SU-DHL-6 (cell line): Measurements from ENCODE around the gene ZIC2.

Experiments used
- H2AFZ ChIP-seq: fragments of 200-600 bp; sonication (generic); 2 replicates; pipeline ENCODE4 v1.6.1; 2014; ENCODE audit warnings: low read depth, mild to moderate bottlenecking, moderate library complexity, mixed read lengths, antibody characterized with exemption, low read length; ENCODE audit not compliant: severe bottlenecking
- H3F3A ChIP-seq: fragments of 200-600 bp; shearing (Covaris generic); 2 replicates; pipeline ENCODE4 v1.6.0; 2016; ENCODE audit warnings: antibody characterized with exemption, mild to moderate bottlenecking; ENCODE audit not compliant: insufficient read depth
- H3K27ac ChIP-seq: fragments of 200-600 bp; sonication (generic); 2 replicates; pipeline ENCODE4 v1.5.1; 2016; ENCODE audit warnings: low read depth, mild to moderate bottlenecking, low read length, moderate library complexity, mixed read lengths
- H3K27me3 ChIP-seq: fragments of 200-600 bp; sonication (generic), shearing (Covaris generic); 2 replicates; pipeline ENCODE4 v1.6.0; 2014; ENCODE audit warnings: mild to moderate bottlenecking, low read length
- H3K36me3 ChIP-seq: fragments of 200-600 bp; sonication (generic); 2 replicates; pipeline ENCODE4 v1.6.1; 2014; ENCODE audit warnings: mild to moderate bottlenecking, low read length, mixed read lengths
- H3K4me2 ChIP-seq: fragments of 300-600, 200-600 bp; shearing (Covaris generic), sonication (generic); 2 replicates; pipeline ENCODE4 v1.6.0; 2014; ENCODE audit warnings: low read length, low read depth, mild to moderate bottlenecking; ENCODE audit not compliant: poor library complexity, severe bottlenecking
- H3K4me3 ChIP-seq: fragments of 200-600 bp; sonication (generic); 2 replicates; pipeline ENCODE4 v1.5.1; 2014; ENCODE audit warnings: antibody characterized with exemption, low read length, mild to moderate bottlenecking, mixed read lengths; ENCODE audit not compliant: insufficient read depth, poor library complexity, severe bottlenecking
- H3K79me2 ChIP-seq: fragments of 200-600 bp; sonication (generic); 2 replicates; pipeline ENCODE4 v1.6.1; 2014; ENCODE audit warnings: mild to moderate bottlenecking, low read length, moderate library complexity; ENCODE audit not compliant: insufficient read depth
- H3K9ac ChIP-seq: fragments of 200-600 bp; sonication (generic); 2 replicates; pipeline ENCODE4 v1.7.0; 2014; ENCODE audit warnings: mild to moderate bottlenecking, low read length
- H3K9me2 ChIP-seq: fragments of 200-600 bp; sonication (generic); replicated peaks from 2 replicates; pipeline ENCODE4 v1.6.1; 2014; ENCODE audit warnings: low read length; ENCODE audit not compliant: insufficient read depth
- H3K9me3 ChIP-seq: fragments of 200-600 bp; sonication (generic); 2 replicates; pipeline ENCODE4 v1.6.1; 2014; ENCODE audit warnings: low read length, mixed read lengths; ENCODE audit not compliant: insufficient read depth
- H4K20me1 ChIP-seq: fragments of 200-600 bp; sonication (generic); 2 replicates; pipeline ENCODE4 v1.6.1; 2014; ENCODE audit warnings: low read depth, mild to moderate bottlenecking, antibody characterized with exemption, low read length, moderate library complexity, mixed read lengths
- CTCF ChIP-seq: fragments of 200-600 bp; sonication (generic); IDR thresholded peaks from one replicate; pipeline ENCODE4 v1.5.1; 2017; ENCODE audit warnings: antibody characterized with exemption, mild to moderate bottlenecking, low read length, moderate library complexity; ENCODE audit not compliant: insufficient read depth, poor library complexity, severe bottlenecking
- EZH2phosphoT487 ChIP-seq: fragments of 200-600 bp; sonication (generic), shearing (Covaris generic); conservative IDR thresholded peaks from 2 replicates; pipeline ENCODE4 v1.6.1; 2018; ENCODE audit warnings: mild to moderate bottlenecking, antibody characterized with exemption, low read length, moderate library complexity, mixed read lengths

Gene ZIC2

GRCh38 chr13:99969919-99970650 is 11.5 kb upstream of the ZIC2 start:
- Histone ChIP-seq H3F3A (no peaks in the 10 kb centered on the region), H2AFZ (no peak overlapping the region), H3K9me2 (no peaks in the 10 kb centered on the region), H3K27me3 (no peaks in the 10 kb centered on the region), H3K9me3 (no peaks in the 10 kb centered on the region), H3K27ac (no peak overlapping the region), H4K20me1 (no peaks in the 10 kb centered on the region), H3K4me3 (no peak overlapping the region), H3K9ac (no peak overlapping the region), H3K36me3 (no peaks in the 10 kb centered on the region), H3K4me2 (no peak overlapping the region), H3K79me2 (no peaks in the 10 kb centered on the region)
- no peak for TF ChIP-seq CTCF

- Histone ChIP-seq H3K4me2 (no peak overlapping the region), H3K9me2 (no peaks in the 10 kb centered on the region), H2AFZ (no peak overlapping the region), H3K9ac (no peak overlapping the region), H3K27ac (no peak overlapping the region), H3F3A (no peaks in the 10 kb centered on the region), H3K79me2 (no peaks in the 10 kb centered on the region), H4K20me1 (no peaks in the 10 kb centered on the region), H3K4me3 (no peak overlapping the region), H3K36me3 (no peaks in the 10 kb centered on the region), H3K27me3 (no peaks in the 10 kb centered on the region), H3K9me3 (no peaks in the 10 kb centered on the region)
- TF ChIP-seq CTCF, result no peak
- TF ChIP-seq EZH2phosphoT487, result no peak
Observed at GRCh38 chr13:99970651-99971575, 10.7 kb upstream of the ZIC2 start.

GRCh38 chr13:99971576-99972189 is 9.9 kb upstream of the ZIC2 start, which contains the start of gene ZIC5:
Gene ZIC5 (minus strand): TSS chr13:99971767. CDS start chr13:99971603, 164 bp downstream.
- TF ChIP-seq CTCF, result no peak
- TF ChIP-seq EZH2phosphoT487, result no peak
- H3K27me3 ChIP-seq, result no peaks in the 10 kb centered on the region
- no peaks in the 10 kb centered on the region for H3K79me2 ChIP-seq
- H3K4me3 ChIP-seq, result no peak within 1 kb of the TSS
- no peak within 1 kb of the TSS for H3K27ac ChIP-seq
- no peak within 1 kb of the TSS for H3K9ac ChIP-seq
- H3F3A ChIP-seq, result no peaks in the 10 kb centered on the region
- H2AFZ ChIP-seq, result no peak within 1 kb of the TSS
- H3K9me2 ChIP-seq, result no peaks in the 10 kb centered on the region
- no peaks in the 10 kb centered on the region for H4K20me1 ChIP-seq
- H3K36me3 ChIP-seq, result no peaks in the 10 kb centered on the region
- H3K4me2 ChIP-seq, result no peak within 1 kb of the TSS
- H3K9me3 ChIP-seq, result no peaks in the 10 kb centered on the region
